ENCODE data around the gene PRSS21.

PRSS21 gene

GRCh38 chr16:2822496-2822895 is 5.5 kb downstream of the PRSS21 start:
- no peak for DNase-seq (ENCODE audit: low read depth in 1 of 2, low spot score in 1 of 2)

GRCh38 chr16:2824626-2825025 is 7.6 kb downstream of the PRSS21 start:
- DNase-seq (ENCODE audit: low read depth in 1 of 2, low spot score in 1 of 2) = no peak

- DNase-seq (ENCODE audit: low read depth in 1 of 2, low spot score in 1 of 2) = no peak
Observed at GRCh38 chr16:2825049-2825742, 8.2 kb downstream of the PRSS21 start.

- no peak for DNase-seq (ENCODE audit: low read depth in 1 of 2, low spot score in 1 of 2)
Observed at GRCh38 chr16:2825906-2826305, 8.9 kb downstream of the PRSS21 start.

- no peak for DNase-seq (ENCODE audit: low read depth in 1 of 2, low spot score in 1 of 2)
Observed at GRCh38 chr16:2826591-2827373, 9.7 kb downstream of the PRSS21 start.

- DNase-seq (ENCODE audit: low read depth in 1 of 2, low spot score in 1 of 2) = no peak
Observed at GRCh38 chr16:2827374-2827791, 10.3 kb downstream of the PRSS21 start.

GRCh38 chr16:2827831-2828520 is 10.9 kb downstream of the PRSS21 start:
- no peak for DNase-seq (ENCODE audit: low read depth in 1 of 2, low spot score in 1 of 2)

GRCh38 chr16:2828521-2828840 is 11.4 kb downstream of the PRSS21 start:
- DNase-seq (ENCODE audit: low read depth in 1 of 2, low spot score in 1 of 2) = no peak

GRCh38 chr16:2828876-2829430 is 11.9 kb downstream of the PRSS21 start:
- no peak for DNase-seq (ENCODE audit: low read depth in 1 of 2, low spot score in 1 of 2)

GRCh38 chr16:2829501-2830354 is 12.7 kb downstream of the PRSS21 start, which contains the start of gene ZG16B:
ZG16B (plus strand) TSS chr16:2830303; CDS start chr16:2830442, 139 bp downstream.
- DNase-seq (ENCODE audit: low read depth in 1 of 2, low spot score in 1 of 2) = no peak

GRCh38 chr16:2830355-2830695 is 13.3 kb downstream of the PRSS21 start:
- DNase-seq (ENCODE audit: low read depth in 1 of 2, low spot score in 1 of 2) = no peak

- DNase-seq (ENCODE audit: low read depth in 1 of 2, low spot score in 1 of 2) = no peak
Observed at GRCh38 chr16:2831203-2831602, 14.2 kb downstream of the PRSS21 start.

- no peak for DNase-seq (ENCODE audit: low read depth in 1 of 2, low spot score in 1 of 2)
Observed at GRCh38 chr16:2833776-2834175, 16.7 kb downstream of the PRSS21 start.

- no peak for DNase-seq (ENCODE audit: low read depth in 1 of 2, low spot score in 1 of 2)
Observed at GRCh38 chr16:2834968-2835367, 17.9 kb downstream of the PRSS21 start.

GRCh38 chr16:2835638-2836493 is 18.8 kb downstream of the PRSS21 start:
- no peak for DNase-seq (ENCODE audit: low read depth in 1 of 2, low spot score in 1 of 2)

- no peak for DNase-seq (ENCODE audit: low read depth in 1 of 2, low spot score in 1 of 2)
Observed at GRCh38 chr16:2836646-2837508, 19.8 kb downstream of the PRSS21 start.

GRCh38 chr16:2838928-2839327 is 21.9 kb downstream of the PRSS21 start:
- DNase-seq (ENCODE audit: low read depth in 1 of 2, low spot score in 1 of 2) = peak; percentile 24 to 31

- no peak for DNase-seq (ENCODE audit: low read depth in 1 of 2, low spot score in 1 of 2)
Observed at GRCh38 chr16:2839650-2840450, 22.8 kb downstream of the PRSS21 start.

Data from activated CD4-positive, alpha-beta T cell treated with anti-CD3 and anti-CD28 coated beads, Interleukin-2, amount 50 U/mL, for 24 hours (primary cell).